Hepatocyte (in vitro differentiated cells): ENCODE results near the gene CYGB. TPM values are rescaled to one million over a fixed set of nuclear protein-coding genes. Genes with fewer than 3 reads are reported as not detected.

Experiments
- DNase-seq: peaks from one replicate; pipeline ENCODE4 v3.0.0-alpha.2; 2016; ENCODE audit warnings: low spot score
- H2AFZ ChIP-seq: fragments of 200-600 bp; sonication (generic); 2 replicates; pipeline ENCODE4 v1.6.0; 2016; ENCODE audit warnings: antibody characterized with exemption, mild to moderate bottlenecking
- H3K27ac ChIP-seq: fragments of 200-600 bp; sonication (generic); 2 replicates; pipeline ENCODE4 v1.5.1; 2016; ENCODE audit warnings: mild to moderate bottlenecking
- H3K27me3 ChIP-seq: fragments of 200-600 bp; sonication (generic); 2 replicates; pipeline ENCODE4 v1.6.1; 2016
- H3K36me3 ChIP-seq: fragments of 200-600 bp; sonication (generic); replicated peaks from 2 replicates; pipeline ENCODE4 v1.5.1; 2016; ENCODE audit warnings: low read depth; ENCODE audit not compliant: insufficient read depth
- H3K4me1 ChIP-seq: fragments of 200-600 bp; sonication (generic); 2 replicates; pipeline ENCODE4 v1.5.1; 2016; ENCODE audit warnings: mild to moderate bottlenecking, moderate library complexity; ENCODE audit not compliant: insufficient read depth
- H3K4me2 ChIP-seq: fragments of 200-600 bp; sonication (generic); 2 replicates; pipeline ENCODE4 v1.6.0; 2016
- H3K4me3 ChIP-seq: fragments of 200-600 bp; sonication (generic); 2 replicates; pipeline ENCODE4 v1.5.1; 2016; ENCODE audit warnings: mild to moderate bottlenecking
- H3K79me2 ChIP-seq: fragments of 200-600 bp; sonication (generic); 2 replicates; pipeline ENCODE4 v1.6.0; 2017; ENCODE audit warnings: mild to moderate bottlenecking
- H3K9me2 ChIP-seq: fragments of 200-600 bp; sonication (generic); replicated peaks from 2 replicates; pipeline ENCODE4 v1.6.0; 2017; ENCODE audit warnings: mild to moderate bottlenecking; ENCODE audit not compliant: insufficient read depth
- H3K9me3 ChIP-seq: fragments of 200-600 bp; sonication (generic); 2 replicates; pipeline ENCODE4 v1.5.1; 2016; ENCODE audit warnings: low read depth, mild to moderate bottlenecking
- H4K20me1 ChIP-seq: fragments of 200-600 bp; sonication (generic); 2 replicates; pipeline ENCODE4 v1.6.0; 2016; ENCODE audit warnings: mild to moderate bottlenecking; ENCODE audit not compliant: insufficient read depth, poor library complexity, severe bottlenecking
- CTCF ChIP-seq: fragments of 200-600 bp; sonication (generic); IDR thresholded peaks from 2 replicates; pipeline ENCODE4 v1.5.1; 2016; ENCODE audit warnings: antibody characterized with exemption, mild to moderate bottlenecking; ENCODE audit not compliant: poor library complexity
- EZH2 ChIP-seq: fragments of 200-600 bp; sonication (generic); IDR thresholded peaks from 2 replicates; pipeline ENCODE4 v1.6.1; 2016; ENCODE audit warnings: antibody characterized with exemption, mild to moderate bottlenecking, borderline replicate concordance
- EZH2phosphoT487 ChIP-seq: fragments of 200-600 bp; sonication (generic); IDR thresholded peaks from one replicate; pipeline ENCODE4 v1.6.1; 2018; ENCODE audit warnings: antibody characterized with exemption, mild to moderate bottlenecking, low read depth, moderate library complexity; ENCODE audit not compliant: unreplicated experiment, severe bottlenecking
- WGBS: methylation state at CpG from one replicate; pipeline ENCODE4 v1.1.6; 2016; ENCODE audit warnings: low lambda C conversion rate; ENCODE audit errors: missing lambda C conversion rate; 5-methylcytosine and 5-hydroxymethylcytosine counted together
- polyA plus RNA-seq: library from polyadenylated mRNA; unstranded; fragments of >200 nt; fragmentation: Nextera tagmentation; extraction: Ambion mirVana; gene quantifications from 2 replicates; pipeline ENCODE4 v1.2.1, GENCODE V29; 2016
- total RNA-seq: library from RNA; depleted of rRNA; stranded (reverse); fragments of >200 nt; gene quantifications from 2 replicates; pipeline ENCODE4 v1.2.3, GENCODE V29; 2014

CYGB gene
- total and polyA plus RNA-seq, 2 experiments from 2014 or later = 7.8 to 13.8 TPM

- Histone ChIP-seq H3K27ac (no peak overlapping the region), H2AFZ (no peak overlapping the region), H3K36me3 (no peaks in the 10 kb centered on the region), H3K79me2 (peaks cover 9% of the 10 kb centered on the region), H3K9me2 (no peaks in the 10 kb centered on the region), H4K20me1 (peaks cover 7% of the 10 kb centered on the region), H3K4me1 (peaks cover 4% of the 10 kb centered on the region), H3K4me3 (no peak overlapping the region), H3K9me3 (no peaks in the 10 kb centered on the region), H3K27me3 (no peaks in the 10 kb centered on the region), H3K4me2 (no peak overlapping the region)
- TF ChIP-seq EZH2phosphoT487 (no peak), EZH2 (no peak), CTCF (no peak)
- WGBS = 72% methylated on average over 7 of the region's 7 CpGs
- DNase-seq = no peak
Measured at GRCh38 chr17:76570457-76570856, 32.9 kb upstream of the CYGB start.

GRCh38 chr17:76569607-76570279 lies 32.2 kb upstream of the CYGB start:
- no peak for DNase-seq
- no peak overlapping the region for H3K4me2 ChIP-seq
- peaks cover 8% of the 10 kb centered on the region for H4K20me1 ChIP-seq
- no peak overlapping the region for H3K27ac ChIP-seq
- no peak overlapping the region for H2AFZ ChIP-seq
- WGBS = 72% methylated on average over 15 of the region's 18 CpGs
- H3K9me2 ChIP-seq = no peaks in the 10 kb centered on the region
- H3K27me3 ChIP-seq = no peaks in the 10 kb centered on the region
- TF ChIP-seq EZH2phosphoT487 (no peak), EZH2 (no peak), CTCF (no peak)
- peaks cover 6% of the 10 kb centered on the region for H3K4me1 ChIP-seq
- H3K4me3 ChIP-seq = no peak overlapping the region
- H3K79me2 ChIP-seq = peaks cover 9% of the 10 kb centered on the region
- H3K9me3 ChIP-seq = no peaks in the 10 kb centered on the region
- H3K36me3 ChIP-seq = no peaks in the 10 kb centered on the region

GRCh38 chr17:76568811-76569221 lies 31.3 kb upstream of the CYGB start:
- peaks cover 9% of the 10 kb centered on the region for H3K79me2 ChIP-seq
- 72% methylated on average over 4 of the region's 19 CpGs for WGBS
- TF ChIP-seq EZH2phosphoT487 (no peak), CTCF (no peak)
- no peak overlapping the region for H3K4me2 ChIP-seq
- H2AFZ ChIP-seq = no peak overlapping the region
- peaks cover 9% of the 10 kb centered on the region for H3K4me1 ChIP-seq
- no peaks in the 10 kb centered on the region for H3K36me3 ChIP-seq
- H3K4me3 ChIP-seq = no peak overlapping the region
- H3K9me2 ChIP-seq = no peaks in the 10 kb centered on the region
- H3K9me3 ChIP-seq = no peaks in the 10 kb centered on the region
- H3K27ac ChIP-seq = no peak overlapping the region
- no peak for DNase-seq
- no peaks in the 10 kb centered on the region for H3K27me3 ChIP-seq
- peaks cover 8% of the 10 kb centered on the region for H4K20me1 ChIP-seq
